ENCODE measurements around the gene AGPAT4.

The AGPAT4 gene

GRCh38 chr6:161107779-161108730 lies 165.8 kb downstream of the AGPAT4 start:
- DNase-seq: no peak

DNA sequence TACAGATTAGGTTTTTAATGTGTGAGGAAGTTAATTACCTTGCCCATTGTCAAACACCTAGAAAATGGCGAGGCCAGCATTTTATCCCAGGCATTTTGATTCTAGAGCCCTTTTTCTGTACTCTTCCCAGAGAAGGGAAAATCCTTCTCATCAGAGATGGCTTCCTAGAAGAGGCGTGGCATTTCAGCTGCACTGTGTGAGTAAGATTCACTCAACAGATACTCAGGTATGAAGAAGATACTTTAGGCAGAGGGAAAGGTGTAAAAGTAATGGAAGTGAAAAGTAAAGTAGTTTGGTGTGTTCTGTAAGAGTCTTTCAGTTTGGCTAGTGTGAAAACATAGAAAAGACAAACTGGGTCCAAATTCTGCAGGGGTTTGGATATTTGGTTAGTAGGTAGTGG lies 168.5 kb downstream of the AGPAT4 start:
- DNase-seq: no peak

- no peak for DNase-seq
These were observed 168.9 kb downstream of the AGPAT4 start for GRCh38 chr6:161104966-161105365.

- DNase-seq: no peak
These were observed 170.4 kb downstream of the AGPAT4 start for GRCh38 chr6:161103475-161103874.

DNA sequence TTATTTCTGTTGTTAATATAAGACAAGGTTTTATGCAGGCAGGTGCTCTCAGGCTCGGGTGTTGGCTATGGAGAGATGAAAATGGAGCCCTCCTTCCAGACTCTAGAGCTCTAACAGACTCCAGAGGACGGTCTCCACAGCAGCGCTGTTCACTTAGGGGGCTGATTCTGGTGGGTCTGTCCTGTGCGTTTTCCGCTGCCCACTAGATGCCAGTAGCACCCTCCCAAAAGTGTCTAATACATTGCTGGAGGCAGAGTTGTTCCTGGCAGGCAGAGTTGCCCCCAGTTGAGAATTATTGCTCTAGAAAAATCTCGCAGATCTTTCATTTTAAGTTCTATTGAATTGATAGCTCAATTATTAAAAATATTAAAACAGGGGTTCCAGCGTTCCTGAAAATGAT lies 172.3 kb downstream of the AGPAT4 start:
- DNase-seq: no peak

DNA sequence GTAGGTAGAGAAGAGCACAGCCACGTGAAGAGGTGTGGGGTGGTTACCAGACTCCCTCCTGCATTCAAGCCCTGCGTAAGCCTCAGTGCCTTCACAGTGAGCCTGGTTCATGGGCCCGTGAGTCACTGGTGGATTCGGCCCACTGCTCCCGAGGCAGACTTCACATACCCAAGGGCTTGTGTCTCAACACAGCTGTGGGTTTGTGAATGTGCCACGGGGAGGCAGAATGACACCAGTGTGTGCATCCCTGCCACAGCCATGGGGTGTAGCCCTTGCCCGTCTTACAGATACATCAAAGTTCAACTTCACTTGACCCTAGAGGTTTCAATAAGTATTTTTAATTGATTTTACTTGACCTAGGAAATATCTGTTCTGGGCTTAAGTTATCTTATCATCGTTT lies 173.8 kb downstream of the AGPAT4 start:
- DNase-seq: no peak

- DNase-seq: no peak
These were observed 177.9 kb downstream of the AGPAT4 start for GRCh38 chr6:161095916-161096315.

GRCh38 chr6:161094955-161095354 lies 178.9 kb downstream of the AGPAT4 start:
- no peak for DNase-seq

DNA sequence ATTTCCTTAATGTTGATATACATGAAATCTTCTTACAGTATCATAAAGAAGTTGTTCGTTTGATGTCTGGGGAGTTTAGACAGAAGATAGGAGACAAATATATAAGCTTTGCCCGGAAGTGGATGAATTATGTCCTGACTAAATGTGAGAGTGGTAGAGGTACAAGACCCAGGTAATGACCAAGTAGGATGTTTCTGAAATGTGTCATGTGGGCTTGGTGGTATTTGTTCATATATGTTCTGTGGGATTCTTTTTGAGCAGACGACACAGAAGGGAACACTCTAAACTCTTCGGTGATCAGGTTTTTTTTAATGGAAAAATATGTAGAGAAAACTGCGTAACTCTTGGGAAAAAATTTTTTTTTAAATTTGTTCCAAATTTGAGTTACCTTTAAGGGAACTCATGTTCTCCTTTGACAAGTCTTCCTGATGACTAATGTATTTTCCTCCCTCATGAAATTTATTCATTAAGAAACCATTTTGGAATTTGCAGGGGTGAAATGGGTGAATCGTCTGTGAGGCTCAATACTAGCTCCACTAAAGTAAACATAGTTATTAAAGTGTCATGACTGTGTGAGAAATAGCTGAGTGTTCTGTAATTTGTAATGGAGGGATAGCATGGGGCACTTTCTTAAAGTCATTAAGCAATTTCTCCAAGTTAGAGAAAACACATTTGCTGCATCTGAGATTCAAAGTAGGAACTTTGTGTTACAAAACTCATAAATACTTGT lies 181.7 kb downstream of the AGPAT4 start:
- DNase-seq: no peak

DNA sequence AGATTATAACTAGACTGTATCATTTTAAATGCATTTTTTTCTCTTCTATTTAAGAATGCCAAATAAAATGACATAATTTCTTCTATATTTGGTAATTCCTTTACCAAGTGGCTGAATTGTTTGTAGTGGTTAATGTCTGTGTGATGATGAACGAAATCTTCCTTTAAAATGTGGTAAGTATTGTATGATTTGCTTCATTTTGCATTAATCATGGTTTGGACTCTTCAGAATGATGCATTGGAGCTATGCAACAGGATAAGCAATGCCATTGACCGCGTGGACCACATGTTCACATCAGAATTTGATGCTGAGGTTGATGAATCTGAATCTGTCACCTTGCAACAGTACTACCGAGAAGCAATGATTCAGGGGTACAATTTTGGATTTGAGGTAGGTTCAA lies 182.7 kb downstream of the AGPAT4 start:
- DNase-seq: no peak

DNA sequence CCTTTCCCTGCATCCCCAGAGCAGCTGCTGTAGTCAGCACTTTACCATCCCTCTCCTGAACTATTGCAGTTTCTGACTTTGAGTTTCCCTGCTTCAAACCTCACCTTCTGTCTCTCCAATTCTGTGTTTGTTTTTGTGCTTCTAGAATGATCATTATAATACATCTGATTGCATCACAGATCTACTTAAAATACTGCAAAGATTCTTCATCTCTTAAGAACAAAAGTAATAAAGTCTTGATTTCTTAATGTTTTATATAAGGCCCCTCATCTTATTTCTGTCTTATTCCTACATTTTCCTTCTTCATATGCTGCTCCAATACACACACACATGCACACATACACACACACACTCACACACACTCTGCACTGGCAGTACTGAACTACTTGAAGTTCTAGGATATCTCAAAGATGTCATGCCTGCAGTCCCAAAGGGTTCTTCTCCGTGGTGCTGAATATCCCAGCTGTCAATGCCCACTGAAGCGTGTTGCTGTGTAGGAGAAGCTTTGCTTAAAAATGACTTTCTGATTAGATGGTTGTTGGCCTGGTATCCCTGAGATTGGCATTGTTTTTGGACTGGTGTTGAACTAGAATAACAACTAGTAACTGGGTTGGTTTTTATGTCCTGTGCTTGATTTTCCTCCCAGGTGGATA lies 185.1 kb downstream of the AGPAT4 start:
- no peak for DNase-seq

- DNase-seq: no peak
These were observed 188.6 kb downstream of the AGPAT4 start for GRCh38 chr6:161085246-161085645.

DNA sequence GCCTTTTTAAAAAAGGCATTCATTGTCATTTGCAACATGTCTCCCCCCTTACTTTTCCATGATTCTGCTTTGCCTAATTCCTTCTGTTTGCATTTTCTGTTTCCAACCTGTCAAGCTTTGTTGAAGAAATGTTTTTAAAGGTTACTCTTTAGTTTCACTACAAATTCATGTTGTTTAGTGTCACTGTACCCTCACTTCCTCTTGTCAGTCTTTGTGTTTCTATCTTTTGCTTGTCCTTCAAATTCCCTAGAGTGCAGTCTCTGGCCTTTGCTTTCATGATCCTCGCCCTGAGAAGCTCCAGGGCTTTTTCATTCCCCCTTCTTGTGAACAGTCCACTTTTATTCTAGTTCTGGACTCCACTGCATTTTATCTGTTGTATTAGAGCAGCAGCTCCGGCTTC lies 191.6 kb downstream of the AGPAT4 start:
- DNase-seq: no peak

- no peak for DNase-seq
These were observed 193.4 kb downstream of the AGPAT4 start for GRCh38 chr6:161080263-161080970.

Measured in activated gamma-delta T cell (primary cell).